GM19395 (cell line): Measurements from ENCODE around the gene NXPE1.

Experiments
- ATAC-seq: cut with Tn5 transposase; IDR thresholded peaks from one replicate; pipeline ENCODE4 v1.9.1; 2021; ENCODE audit warnings: mild to moderate bottlenecking, moderate library complexity; ENCODE audit not compliant: unreplicated experiment

The NXPE1 gene

GRCh38 chr11:114563077-114563476, 3.4 kb upstream of the NXPE1 start:
- ATAC-seq, result no peak

- ATAC-seq, result no peak
These were observed 2.7 kb upstream of the NXPE1 start for GRCh38 chr11:114562166-114562916.

- no peak for ATAC-seq
These were observed 3.5 kb downstream of the NXPE1 start for GRCh38 chr11:114556135-114556534.

GRCh38 chr11:114553642-114554041, 6.0 kb downstream of the NXPE1 start:
- no peak for ATAC-seq

GRCh38 chr11:114551060-114551459, 8.6 kb downstream of the NXPE1 start:
- ATAC-seq, result no peak

GRCh38 chr11:114525682-114526081, 34.0 kb downstream of the NXPE1 start:
- ATAC-seq, result no peak

- no peak for ATAC-seq
These were observed 35.6 kb downstream of the NXPE1 start for GRCh38 chr11:114524122-114524521.

- ATAC-seq, result no peak
These were observed 36.9 kb downstream of the NXPE1 start for GRCh38 chr11:114522818-114523217.

GRCh38 chr11:114511538-114511937, 48.1 kb downstream of the NXPE1 start:
- no peak for ATAC-seq

GRCh38 chr11:114511079-114511478, 48.6 kb downstream of the NXPE1 start:
- ATAC-seq, result no peak

- no peak for ATAC-seq
These were observed 57.8 kb downstream of the NXPE1 start for GRCh38 chr11:114501901-114502300.

- no peak for ATAC-seq
These were observed 59.9 kb downstream of the NXPE1 start for GRCh38 chr11:114499756-114500155.

- ATAC-seq, result no peak
These were observed 62.8 kb downstream of the NXPE1 start for GRCh38 chr11:114496915-114497314.

GRCh38 chr11:114483929-114484328, 75.8 kb downstream of the NXPE1 start:
- ATAC-seq, result no peak

- ATAC-seq, result no peak
These were observed 77.6 kb downstream of the NXPE1 start for GRCh38 chr11:114482114-114482513.

GRCh38 chr11:114479331-114479730, 80.3 kb downstream of the NXPE1 start:
- no peak for ATAC-seq

GRCh38 chr11:114478768-114479167, 80.9 kb downstream of the NXPE1 start:
- no peak for ATAC-seq

GRCh38 chr11:114478001-114478410, 81.7 kb downstream of the NXPE1 start:
- ATAC-seq, result no peak

- no peak for ATAC-seq
These were observed 87.0 kb downstream of the NXPE1 start for GRCh38 chr11:114472661-114473060.
